WI38 (cell line): Measurements from ENCODE around the gene ALDH3B1.

ENCODE experiments used
- H3K4me3 ChIP-seq: 2 replicates; pipeline ENCODE4 v1.5.1; 2011; ENCODE audit warnings: low read depth, mild to moderate bottlenecking, control low read depth, low read length
- TF ChIP-seq, protein P1 (sequence below): IDR thresholded peaks from 2 replicates; pipeline ENCODE4 v1.5.1; 2012; ENCODE audit warnings: low read depth, mild to moderate bottlenecking, control low read depth, low read length

The ALDH3B1 gene

DNA sequence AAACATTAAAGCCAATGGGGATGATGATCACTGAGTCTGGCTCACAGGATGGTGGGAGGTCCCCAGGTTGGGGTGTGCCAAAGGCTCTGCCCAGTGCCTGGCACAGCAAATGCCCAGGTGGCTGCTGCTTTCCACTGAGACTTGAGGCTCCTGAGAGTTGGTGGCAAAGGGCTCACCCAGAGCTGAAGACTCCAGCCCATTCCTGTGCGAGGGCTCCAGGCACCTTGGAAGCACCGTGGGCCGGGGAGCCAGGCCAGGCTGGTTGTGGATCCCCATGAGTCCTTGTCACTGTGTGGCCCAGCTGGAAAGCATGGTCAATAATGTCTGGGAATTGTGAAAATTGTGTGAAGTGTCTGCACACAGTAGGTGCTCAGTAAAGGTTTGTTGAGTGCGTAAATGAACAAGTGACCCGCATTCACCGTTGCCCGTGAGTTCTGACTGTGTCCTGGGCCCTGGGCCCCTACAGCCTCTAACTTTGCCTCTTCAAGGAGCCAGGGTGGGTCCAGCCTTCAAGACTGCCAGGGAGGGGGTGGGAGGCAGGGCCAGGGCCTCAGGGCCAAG lies 3.4 kb upstream of the ALDH3B1 start:
- TF ChIP-seq, protein P1, sequence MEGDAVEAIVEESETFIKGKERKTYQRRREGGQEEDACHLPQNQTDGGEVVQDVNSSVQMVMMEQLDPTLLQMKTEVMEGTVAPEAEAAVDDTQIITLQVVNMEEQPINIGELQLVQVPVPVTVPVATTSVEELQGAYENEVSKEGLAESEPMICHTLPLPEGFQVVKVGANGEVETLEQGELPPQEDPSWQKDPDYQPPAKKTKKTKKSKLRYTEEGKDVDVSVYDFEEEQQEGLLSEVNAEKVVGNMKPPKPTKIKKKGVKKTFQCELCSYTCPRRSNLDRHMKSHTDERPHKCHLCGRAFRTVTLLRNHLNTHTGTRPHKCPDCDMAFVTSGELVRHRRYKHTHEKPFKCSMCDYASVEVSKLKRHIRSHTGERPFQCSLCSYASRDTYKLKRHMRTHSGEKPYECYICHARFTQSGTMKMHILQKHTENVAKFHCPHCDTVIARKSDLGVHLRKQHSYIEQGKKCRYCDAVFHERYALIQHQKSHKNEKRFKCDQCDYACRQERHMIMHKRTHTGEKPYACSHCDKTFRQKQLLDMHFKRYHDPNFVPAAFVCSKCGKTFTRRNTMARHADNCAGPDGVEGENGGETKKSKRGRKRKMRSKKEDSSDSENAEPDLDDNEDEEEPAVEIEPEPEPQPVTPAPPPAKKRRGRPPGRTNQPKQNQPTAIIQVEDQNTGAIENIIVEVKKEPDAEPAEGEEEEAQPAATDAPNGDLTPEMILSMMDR, result no peak
- no peak overlapping the region for H3K4me3 ChIP-seq

- TF ChIP-seq, protein P1, result no peak
- H3K4me3 ChIP-seq, result no peak overlapping the region
These were observed 2.4 kb upstream of the ALDH3B1 start for GRCh38 chr11:68007498-68008380.

GRCh38 chr11:68008381-68009337 lies 1.5 kb upstream of the ALDH3B1 start:
- TF ChIP-seq, protein P1, result no peak
- H3K4me3 ChIP-seq, result no peak overlapping the region

DNA sequence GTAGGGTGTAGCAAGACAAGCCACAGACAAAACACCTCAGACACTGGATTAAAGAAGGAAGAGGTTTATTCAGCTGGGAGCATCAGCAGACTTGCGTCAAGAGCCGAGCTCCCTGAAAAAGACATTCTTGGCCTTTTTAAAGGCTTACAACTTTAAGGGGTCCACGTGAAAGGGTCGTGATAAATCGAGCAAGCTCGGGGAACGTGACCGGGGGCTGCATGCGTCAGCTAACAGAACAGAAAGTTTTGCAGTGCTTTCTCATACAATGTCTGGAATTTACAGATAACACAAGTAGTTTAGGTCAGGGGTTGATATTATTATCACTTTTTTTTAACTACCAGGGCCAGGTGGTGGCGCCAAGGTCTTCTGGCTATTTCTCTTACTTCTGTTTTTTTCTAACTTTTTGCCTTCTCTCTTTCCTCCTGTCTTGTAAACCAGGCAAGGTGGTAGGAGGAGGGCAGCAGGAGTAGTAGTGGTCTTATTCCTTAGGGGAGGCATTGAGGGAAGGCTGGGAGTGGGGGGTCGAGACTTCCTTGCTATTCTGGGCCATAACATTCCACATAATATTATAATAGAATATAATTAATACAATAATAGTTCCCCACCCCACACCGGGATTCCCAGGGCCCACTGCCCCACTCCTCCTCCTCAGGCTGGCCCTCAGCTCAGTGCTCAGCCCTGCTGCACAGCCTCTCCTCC lies 587 bp upstream of the ALDH3B1 start:
- peak overlapping the region; percentile 55 for H3K4me3 ChIP-seq
- TF ChIP-seq, protein P1, result no peak

GRCh38 chr11:68011051-68011943 lies 1.2 kb downstream of the ALDH3B1 start:
- peak overlapping the region; percentile 55 for H3K4me3 ChIP-seq
- TF ChIP-seq, protein P1, result no peak

- TF ChIP-seq, protein P1, result no peak
- no peak overlapping the region for H3K4me3 ChIP-seq
These were observed 2.1 kb downstream of the ALDH3B1 start for GRCh38 chr11:68012044-68012842.
